Measurements from ENCODE around the gene NF2.

Gene NF2

GRCh38 chr22:29663180-29663821, 59.9 kb downstream of the NF2 start:
- no peak for DNase-seq (ENCODE audit: low spot score)

- no peak for DNase-seq (ENCODE audit: low spot score)
Measured at GRCh38 chr22:29665486-29665885, 62.1 kb downstream of the NF2 start.

DNA sequence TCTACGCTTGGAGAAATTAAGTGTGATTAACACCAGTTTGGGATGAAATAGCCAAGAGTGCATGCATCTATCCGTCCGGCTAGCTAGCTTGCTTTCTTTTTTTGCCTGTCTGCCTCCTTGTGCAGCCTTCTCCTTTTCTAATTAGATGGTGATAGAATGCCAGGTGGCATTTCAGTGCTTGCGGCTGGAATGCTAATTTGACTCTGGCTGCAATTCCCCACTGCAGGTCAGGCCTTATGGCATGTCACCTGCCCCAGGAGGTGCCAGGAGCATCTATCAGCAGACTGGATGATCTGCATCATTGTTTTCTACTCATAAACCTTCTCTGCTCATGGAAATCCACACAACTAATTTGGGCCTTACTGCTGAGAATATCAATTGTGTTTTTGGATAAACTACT, 65.2 kb downstream of the NF2 start:
- DNase-seq (ENCODE audit: low spot score): no peak

DNA sequence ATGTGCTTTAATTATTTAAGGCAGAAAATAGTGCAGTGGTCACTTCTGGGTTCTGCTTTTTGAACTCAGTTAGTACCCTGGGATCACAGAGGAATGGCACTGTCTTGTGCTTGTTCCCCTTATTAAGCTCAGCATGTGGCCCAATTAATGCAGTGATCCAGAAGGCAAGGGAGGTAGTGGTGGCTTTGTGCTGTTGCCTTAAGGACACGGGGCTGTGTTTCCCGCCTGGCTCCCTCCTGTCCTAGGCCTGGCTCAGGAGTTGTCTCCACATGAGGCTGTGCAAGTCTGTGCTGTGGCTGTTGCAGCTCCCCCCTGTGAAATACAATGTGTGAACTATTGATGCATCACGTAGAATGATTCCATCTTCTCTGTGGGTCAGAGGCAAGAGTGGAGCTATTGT, 67.2 kb downstream of the NF2 start:
- no peak for DNase-seq (ENCODE audit: low spot score)

- DNase-seq (ENCODE audit: low spot score): no peak
Measured at GRCh38 chr22:29673361-29674066, 70.1 kb downstream of the NF2 start.

DNA sequence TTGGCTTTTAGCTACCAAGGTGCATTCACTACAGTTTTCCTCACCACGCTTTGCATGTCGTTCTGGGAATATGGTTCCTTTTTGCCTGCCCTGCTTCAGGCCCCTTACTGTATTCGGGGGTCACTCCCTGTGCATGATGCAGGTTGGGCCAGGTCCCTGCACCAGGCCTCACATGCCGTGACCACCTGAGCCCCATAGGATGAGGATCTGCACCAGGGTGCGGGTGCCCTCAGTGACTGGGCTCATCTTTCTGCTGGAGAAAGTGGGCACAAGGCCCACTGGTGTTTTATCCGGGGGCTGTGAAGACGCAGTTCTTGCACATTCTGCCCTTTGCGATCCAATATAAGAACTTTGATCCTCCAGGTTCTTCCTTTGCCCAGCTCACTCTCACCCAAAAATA, 70.7 kb downstream of the NF2 start:
- DNase-seq (ENCODE audit: low spot score): no peak

- no peak for DNase-seq (ENCODE audit: low spot score)
Measured at GRCh38 chr22:29679316-29679715, 75.9 kb downstream of the NF2 start.

DNA sequence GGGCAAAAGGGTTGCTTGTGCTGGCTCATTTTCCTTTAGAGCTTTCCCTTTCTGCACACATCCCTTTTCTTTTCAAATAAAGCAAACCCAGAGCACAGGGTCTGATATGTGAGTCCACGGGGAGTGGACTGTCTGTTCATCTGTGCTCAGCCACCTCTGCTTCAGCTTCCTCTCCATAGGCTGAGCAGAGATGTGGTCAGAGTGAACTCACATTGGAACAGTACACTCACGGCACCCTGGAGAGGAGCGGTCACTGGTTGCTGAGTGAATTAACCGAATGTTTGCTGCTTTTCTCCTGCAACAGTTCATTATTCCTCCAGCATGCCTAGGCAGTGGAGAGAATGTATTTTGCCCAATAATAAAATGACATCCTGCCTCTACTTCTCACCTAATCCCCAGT, 80.1 kb downstream of the NF2 start:
- DNase-seq (ENCODE audit: low spot score): no peak

GRCh38 chr22:29684244-29684643, 80.8 kb downstream of the NF2 start:
- DNase-seq (ENCODE audit: low spot score): no peak

- DNase-seq (ENCODE audit: low spot score): no peak
Measured at GRCh38 chr22:29689206-29689879, 85.9 kb downstream of the NF2 start.

GRCh38 chr22:29689880-29690213, 86.4 kb downstream of the NF2 start:
- peak; percentile 54 for DNase-seq (ENCODE audit: low spot score)

- DNase-seq (ENCODE audit: low spot score): peak; percentile 72
Measured at GRCh38 chr22:29690476-29690875, 87.0 kb downstream of the NF2 start.

GRCh38 chr22:29691636-29692326, 88.3 kb downstream of the NF2 start:
- DNase-seq (ENCODE audit: low spot score): no peak

GRCh38 chr22:29692327-29692640, 88.9 kb downstream of the NF2 start:
- DNase-seq (ENCODE audit: low spot score): no peak

GRCh38 chr22:29693161-29693560, 89.7 kb downstream of the NF2 start:
- DNase-seq (ENCODE audit: low spot score): no peak

- DNase-seq (ENCODE audit: low spot score): no peak
Measured at GRCh38 chr22:29693671-29694070, 90.2 kb downstream of the NF2 start.

- no peak for DNase-seq (ENCODE audit: low spot score)
Measured at GRCh38 chr22:29695129-29695926, 91.9 kb downstream of the NF2 start.

DNA sequence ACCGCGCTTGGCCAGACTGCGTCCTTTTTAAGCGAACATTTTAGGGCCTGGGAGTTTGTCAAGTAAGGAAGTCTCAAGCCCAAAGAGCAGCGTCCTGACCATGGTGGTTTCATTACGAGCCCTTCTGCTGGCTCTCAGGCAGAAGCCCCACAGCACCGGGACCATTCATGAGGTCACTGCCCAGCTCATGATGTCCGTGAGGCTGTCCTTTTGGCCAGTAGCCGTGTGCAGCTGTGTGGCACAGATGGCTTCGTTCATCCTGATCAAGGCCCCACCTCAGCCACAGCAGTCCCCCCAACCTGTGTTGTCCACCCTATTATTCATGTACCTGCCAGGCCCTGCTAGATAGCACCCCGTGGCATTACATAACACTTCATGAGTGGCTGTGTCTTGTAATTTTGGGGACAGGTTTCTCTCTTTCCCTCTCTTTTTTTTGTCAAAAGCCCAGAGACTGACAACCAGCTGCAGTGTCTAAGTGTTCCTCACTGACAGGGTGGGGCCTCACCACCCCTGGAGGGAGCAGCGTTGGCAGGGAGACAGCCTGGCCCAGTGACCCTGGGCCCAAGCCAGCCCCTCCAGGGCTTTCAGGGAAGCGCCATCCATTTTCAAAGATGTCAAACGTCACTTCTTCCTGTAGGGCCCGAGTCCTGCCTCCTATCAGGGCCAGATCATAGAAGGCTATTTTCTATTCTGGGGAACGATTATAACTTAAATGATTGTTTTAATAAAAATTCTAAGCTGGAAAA, 94.6 kb downstream of the NF2 start:
- no peak for DNase-seq (ENCODE audit: low spot score)

DNA sequence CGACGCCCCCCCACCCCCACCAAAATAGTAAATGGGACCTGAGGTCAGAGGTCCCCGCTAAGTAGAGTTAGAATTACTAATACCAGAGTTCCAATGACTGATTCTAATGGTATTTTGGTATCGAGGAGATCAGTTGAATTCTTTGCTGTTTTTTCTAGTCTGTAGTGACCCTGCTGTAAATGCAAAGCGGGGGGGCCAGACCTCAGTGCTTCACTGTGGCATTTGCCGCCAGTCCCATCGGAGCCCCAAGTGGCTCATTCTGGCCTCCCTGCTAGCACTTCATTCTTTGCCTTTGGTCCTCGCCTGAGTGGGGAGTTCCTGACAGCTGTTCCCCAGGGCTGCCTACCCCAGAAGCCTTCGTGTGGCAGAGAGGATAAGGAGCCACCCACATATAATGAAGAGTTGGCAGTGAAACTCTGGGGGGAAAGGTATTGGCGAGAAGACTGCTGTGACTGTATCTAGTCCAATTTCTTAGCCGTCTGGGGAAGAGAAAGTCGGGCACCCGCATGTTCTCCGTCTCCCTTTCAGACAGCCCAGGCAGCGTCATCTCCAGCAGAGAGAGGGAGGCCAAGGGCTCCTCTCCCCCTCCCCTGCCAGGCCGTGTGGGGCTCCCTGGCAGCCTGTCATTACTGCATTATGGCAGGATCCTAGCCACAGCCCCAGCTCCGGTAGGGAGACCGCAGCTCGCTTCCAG, 96.9 kb downstream of the NF2 start:
- no peak for DNase-seq (ENCODE audit: low spot score)

- DNase-seq (ENCODE audit: low spot score): no peak
Measured at GRCh38 chr22:29700900-29701154, 97.4 kb downstream of the NF2 start.
